Astrocyte of the cerebellum (primary cell): ENCODE results near the gene MCM8.
"Not testable (repeated sequence)": the region's sequence is repeated elsewhere in the genome, so short reads cannot be mapped to it uniquely, and the experiment has no call there.

Experiments used
- DNase-seq: peaks from one replicate; pipeline ENCODE4 v3.0.0-alpha.2; 2011; ENCODE audit warnings: low read depth
- H3K4me3 ChIP-seq: 2 replicates; pipeline ENCODE4 v1.5.1; 2011; ENCODE audit warnings: mild to moderate bottlenecking, low read depth, low read length, moderate library complexity
- in situ Hi-C: cut with HindIII; loops from 2 replicates; pipeline ENCODE4 v1.10.0; 2017; ENCODE audit warnings: low sequenced_read_pairs
- TF ChIP-seq, protein P1 (sequence below): IDR thresholded peaks from 2 replicates; pipeline ENCODE4 v1.5.1; 2012; ENCODE audit warnings: low read length, low read depth, moderate library complexity, mild to moderate bottlenecking; ENCODE audit errors: missing control alignments

Gene MCM8

DNA sequence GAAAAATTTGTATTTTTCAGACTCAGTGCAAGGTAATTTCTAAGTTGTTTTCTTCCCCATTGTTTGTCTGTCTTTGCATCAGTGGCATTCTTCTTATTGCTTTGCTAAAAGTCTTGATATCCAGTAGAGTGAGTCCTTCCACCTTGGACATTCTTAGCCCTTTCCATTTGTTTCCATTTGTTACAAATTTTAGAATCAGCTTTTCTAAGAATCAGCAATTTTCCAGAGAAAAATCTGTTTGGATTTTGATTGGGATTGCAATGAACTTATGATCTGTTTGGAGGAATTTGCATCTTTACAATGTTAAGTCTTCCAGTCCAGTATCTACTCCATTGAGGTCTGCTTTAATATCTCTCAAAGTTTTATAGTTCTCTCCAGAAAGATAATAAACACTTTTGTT is 67.0 kb downstream of the MCM8 start:
- no peak for DNase-seq
- in situ Hi-C loops: no loop called here
- no peak overlapping the region for H3K4me3 ChIP-seq
- TF ChIP-seq, protein P1, sequence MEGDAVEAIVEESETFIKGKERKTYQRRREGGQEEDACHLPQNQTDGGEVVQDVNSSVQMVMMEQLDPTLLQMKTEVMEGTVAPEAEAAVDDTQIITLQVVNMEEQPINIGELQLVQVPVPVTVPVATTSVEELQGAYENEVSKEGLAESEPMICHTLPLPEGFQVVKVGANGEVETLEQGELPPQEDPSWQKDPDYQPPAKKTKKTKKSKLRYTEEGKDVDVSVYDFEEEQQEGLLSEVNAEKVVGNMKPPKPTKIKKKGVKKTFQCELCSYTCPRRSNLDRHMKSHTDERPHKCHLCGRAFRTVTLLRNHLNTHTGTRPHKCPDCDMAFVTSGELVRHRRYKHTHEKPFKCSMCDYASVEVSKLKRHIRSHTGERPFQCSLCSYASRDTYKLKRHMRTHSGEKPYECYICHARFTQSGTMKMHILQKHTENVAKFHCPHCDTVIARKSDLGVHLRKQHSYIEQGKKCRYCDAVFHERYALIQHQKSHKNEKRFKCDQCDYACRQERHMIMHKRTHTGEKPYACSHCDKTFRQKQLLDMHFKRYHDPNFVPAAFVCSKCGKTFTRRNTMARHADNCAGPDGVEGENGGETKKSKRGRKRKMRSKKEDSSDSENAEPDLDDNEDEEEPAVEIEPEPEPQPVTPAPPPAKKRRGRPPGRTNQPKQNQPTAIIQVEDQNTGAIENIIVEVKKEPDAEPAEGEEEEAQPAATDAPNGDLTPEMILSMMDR: no peak

DNA sequence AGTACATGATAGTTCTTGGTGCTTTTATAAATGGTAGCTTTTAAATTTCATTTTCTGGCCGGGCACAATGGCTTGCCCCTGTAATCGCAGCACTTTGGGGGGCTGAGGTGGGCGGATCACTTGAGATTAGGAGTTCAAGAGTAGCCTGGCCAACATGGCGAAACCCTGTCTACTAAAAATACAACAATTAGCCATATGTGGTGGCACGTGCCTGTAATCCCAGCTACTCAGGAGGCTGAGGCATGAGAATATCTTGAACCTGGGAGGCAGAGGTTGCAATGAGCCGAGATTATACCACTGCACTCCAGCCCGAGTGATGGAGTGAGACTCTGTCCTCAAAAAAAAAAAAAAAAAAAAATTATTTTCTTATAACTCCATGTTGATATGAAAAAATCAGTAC is 67.4 kb downstream of the MCM8 start:
- in situ Hi-C loops: no loop called here
- TF ChIP-seq, protein P1: no peak
- no peak for DNase-seq
- H3K4me3 ChIP-seq: no peak overlapping the region

DNA sequence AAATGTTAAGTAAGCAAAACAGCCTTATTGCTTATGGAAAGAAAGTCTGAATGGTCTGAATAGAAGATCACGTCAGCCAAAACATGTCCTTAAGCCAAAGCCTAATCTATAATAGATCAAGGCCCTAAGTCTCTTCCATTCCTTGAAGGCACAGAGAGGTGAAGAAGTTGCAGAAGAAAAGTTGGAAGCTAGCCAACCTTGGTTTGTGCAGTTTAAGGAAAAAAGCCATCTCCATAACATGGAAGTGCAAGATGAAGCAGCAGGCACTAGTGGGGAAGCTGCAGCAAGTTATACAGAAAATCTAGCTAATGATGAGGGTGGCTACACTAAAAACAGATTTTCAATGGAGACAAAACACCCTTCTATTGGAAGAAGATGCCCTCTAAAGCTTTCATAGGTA is 74.3 kb downstream of the MCM8 start:
- in situ Hi-C loops: no loop called here
- TF ChIP-seq, protein P1: no peak
- H3K4me3 ChIP-seq: no peak overlapping the region
- DNase-seq: no peak

DNA sequence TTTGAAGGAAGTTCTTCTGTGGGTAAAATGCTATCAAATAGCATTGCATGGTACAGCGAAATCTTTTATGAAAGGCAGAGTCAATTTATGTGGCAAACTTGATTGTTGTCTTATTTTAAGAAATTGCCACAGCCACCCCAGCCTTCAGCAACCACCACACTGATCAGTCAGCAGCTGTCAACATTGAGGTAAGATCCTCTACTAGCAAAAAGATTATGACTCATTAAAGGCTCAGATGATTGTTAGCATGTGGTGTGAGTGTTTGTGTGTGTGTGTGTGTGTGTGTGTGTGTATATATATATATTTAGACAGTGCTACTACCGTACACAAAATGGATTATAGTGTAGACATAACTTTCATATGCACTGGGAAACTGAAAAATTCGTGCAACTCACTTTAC is 75.6 kb downstream of the MCM8 start:
- in situ Hi-C loops: no loop called here
- no peak overlapping the region for H3K4me3 ChIP-seq
- TF ChIP-seq, protein P1: no peak
- no peak for DNase-seq

DNA sequence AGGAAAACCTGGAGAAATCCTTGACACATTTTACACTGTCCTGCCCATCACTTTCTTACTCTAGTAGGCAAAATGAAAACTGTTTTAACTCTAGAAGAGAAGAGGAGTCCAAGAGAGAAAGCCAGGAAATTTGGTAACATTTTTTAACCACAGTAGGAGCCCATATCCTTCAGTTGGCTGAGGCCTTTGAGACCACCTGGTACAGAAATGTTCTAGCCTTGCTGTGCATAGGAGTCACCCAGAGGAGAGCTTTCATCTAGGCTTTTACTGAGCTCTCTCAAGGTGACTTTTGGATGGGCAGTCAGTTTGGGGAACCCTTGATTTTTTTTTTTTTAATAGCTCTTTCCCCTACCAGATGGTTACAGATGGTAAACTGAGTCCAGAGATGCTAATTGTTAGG is 78.4 kb downstream of the MCM8 start:
- in situ Hi-C loops: no loop called here
- no peak overlapping the region for H3K4me3 ChIP-seq

DNA sequence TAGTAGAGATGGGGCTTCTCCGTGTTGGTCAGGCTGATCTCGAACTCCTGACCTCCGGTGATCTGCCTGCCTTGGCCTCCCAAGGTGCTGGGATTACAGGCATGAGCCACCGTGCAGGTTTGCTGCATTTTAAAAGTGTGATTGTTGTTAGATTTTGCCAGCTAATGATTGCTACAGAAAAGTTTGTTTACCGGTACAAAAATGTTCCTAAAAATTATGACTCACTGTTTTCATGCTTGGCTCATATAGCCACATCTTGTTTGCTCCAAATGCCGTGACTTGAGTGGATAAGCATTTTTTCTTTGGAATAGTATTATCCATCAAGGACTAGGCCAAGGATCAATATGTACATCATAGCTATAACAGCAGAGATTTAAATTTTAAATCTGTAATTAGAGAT is 79.1 kb downstream of the MCM8 start:
- TF ChIP-seq, protein P1: no peak
- in situ Hi-C loops: no loop called here
- no peak for DNase-seq
- no peak overlapping the region for H3K4me3 ChIP-seq

More for the DNA sequence above, 78.4 kb downstream of the MCM8 start:
- TF ChIP-seq, protein P1: no peak
- DNase-seq: no peak

DNA sequence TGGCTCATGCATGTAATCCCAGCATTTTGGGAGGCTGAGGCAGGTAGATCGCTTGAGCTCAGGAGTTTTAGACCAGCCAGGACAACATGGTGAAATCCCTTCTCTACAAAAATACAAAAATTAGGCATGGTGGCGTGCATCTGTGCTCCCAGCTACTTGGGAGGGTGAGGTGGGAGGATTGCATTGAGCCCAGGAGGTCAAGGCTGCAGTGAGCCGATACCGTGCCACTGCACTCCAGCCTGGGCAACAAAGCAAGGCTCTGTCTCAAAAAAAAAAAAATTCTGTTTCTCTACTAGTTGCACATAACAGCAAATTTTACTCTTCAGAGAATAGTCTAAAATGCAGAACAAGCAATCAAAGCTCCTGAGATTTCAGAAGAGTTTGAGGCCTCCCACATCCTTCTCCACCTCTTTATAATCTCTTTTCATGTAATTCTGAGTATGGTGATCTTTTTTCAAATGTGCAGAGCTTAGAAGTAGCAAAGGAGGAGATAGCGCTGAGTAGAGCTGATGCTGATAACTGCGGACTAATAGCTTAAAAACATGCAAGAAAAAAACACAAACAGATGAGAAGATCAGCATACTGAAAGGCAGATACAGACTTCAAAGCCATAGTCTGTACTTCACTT is 80.1 kb downstream of the MCM8 start:
- TF ChIP-seq, protein P1: no peak
- DNase-seq: no peak
- in situ Hi-C loops: no loop called here
- H3K4me3 ChIP-seq: no peak overlapping the region

DNA sequence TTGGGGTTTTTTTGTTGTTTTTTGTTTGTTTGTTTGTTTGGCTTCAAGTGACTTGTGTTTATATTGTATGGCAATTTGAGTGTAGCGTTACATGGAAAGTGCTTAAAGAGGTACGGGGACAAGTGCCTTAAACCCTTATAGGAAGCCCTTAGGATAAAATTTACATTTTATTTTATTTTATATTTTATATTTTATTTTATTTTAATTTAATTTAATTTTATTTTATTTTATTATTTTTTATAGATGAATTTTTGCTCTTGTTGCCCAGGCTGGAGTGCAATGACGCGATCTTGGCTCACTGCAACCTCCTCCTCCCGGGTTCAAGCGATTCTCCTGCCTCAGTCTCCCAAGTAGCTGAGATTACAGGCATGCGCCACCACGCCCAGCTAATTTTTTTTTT is 82.5 kb downstream of the MCM8 start:
- H3K4me3 ChIP-seq, in situ Hi-C loops: not testable (repeated sequence)

More for the DNA sequence above, 82.5 kb downstream of the MCM8 start:
- DNase-seq: not testable (repeated sequence)
